LNCAP (cell line): ENCODE measurements around the gene GNAQ.

Source experiments
- CTCF ChIP-seq: fragments of 450-650 bp; IDR thresholded peaks from 2 replicates; pipeline ENCODE4 v1.5.1; 2017; ENCODE audit warnings: mild to moderate bottlenecking

GNAQ gene

GRCh38 chr9:77769246-77769645, 262.4 kb downstream of the GNAQ start:
- TF ChIP-seq CTCF, result no peak

GRCh38 chr9:77766587-77766986, 265.0 kb downstream of the GNAQ start:
- TF ChIP-seq CTCF, result no peak

- no peak for TF ChIP-seq CTCF
Observed at GRCh38 chr9:77765781-77766259, 265.8 kb downstream of the GNAQ start.

GRCh38 chr9:77764894-77765780, 266.5 kb downstream of the GNAQ start:
- peak; percentile 83 for TF ChIP-seq CTCF

GRCh38 chr9:77763566-77763965, 268.0 kb downstream of the GNAQ start:
- no peak for TF ChIP-seq CTCF

GRCh38 chr9:77759391-77759790, 272.2 kb downstream of the GNAQ start:
- no peak for TF ChIP-seq CTCF

GRCh38 chr9:77756449-77756848, 275.2 kb downstream of the GNAQ start:
- peak; percentile 38 for TF ChIP-seq CTCF
